SU-DHL-6 (cell line): ENCODE results near the gene LTB4R2.

Experiments used
- H2AFZ ChIP-seq: fragments of 200-600 bp; sonication (generic); 2 replicates; pipeline ENCODE4 v1.6.1; 2014; ENCODE audit warnings: low read depth, mild to moderate bottlenecking, moderate library complexity, mixed read lengths, antibody characterized with exemption, low read length; ENCODE audit not compliant: severe bottlenecking
- H3F3A ChIP-seq: fragments of 200-600 bp; shearing (Covaris generic); 2 replicates; pipeline ENCODE4 v1.6.0; 2016; ENCODE audit warnings: antibody characterized with exemption, mild to moderate bottlenecking; ENCODE audit not compliant: insufficient read depth
- H3K27ac ChIP-seq: fragments of 200-600 bp; sonication (generic); 2 replicates; pipeline ENCODE4 v1.5.1; 2016; ENCODE audit warnings: low read depth, mild to moderate bottlenecking, low read length, moderate library complexity, mixed read lengths
- H3K27me3 ChIP-seq: fragments of 200-600 bp; sonication (generic), shearing (Covaris generic); 2 replicates; pipeline ENCODE4 v1.6.0; 2014; ENCODE audit warnings: mild to moderate bottlenecking, low read length
- H3K36me3 ChIP-seq: fragments of 200-600 bp; sonication (generic); 2 replicates; pipeline ENCODE4 v1.6.1; 2014; ENCODE audit warnings: mild to moderate bottlenecking, low read length, mixed read lengths
- H3K4me2 ChIP-seq: fragments of 300-600, 200-600 bp; shearing (Covaris generic), sonication (generic); 2 replicates; pipeline ENCODE4 v1.6.0; 2014; ENCODE audit warnings: low read length, low read depth, mild to moderate bottlenecking; ENCODE audit not compliant: poor library complexity, severe bottlenecking
- H3K4me3 ChIP-seq: fragments of 200-600 bp; sonication (generic); 2 replicates; pipeline ENCODE4 v1.5.1; 2014; ENCODE audit warnings: antibody characterized with exemption, low read length, mild to moderate bottlenecking, mixed read lengths; ENCODE audit not compliant: insufficient read depth, poor library complexity, severe bottlenecking
- H3K79me2 ChIP-seq: fragments of 200-600 bp; sonication (generic); 2 replicates; pipeline ENCODE4 v1.6.1; 2014; ENCODE audit warnings: mild to moderate bottlenecking, low read length, moderate library complexity; ENCODE audit not compliant: insufficient read depth
- H3K9ac ChIP-seq: fragments of 200-600 bp; sonication (generic); 2 replicates; pipeline ENCODE4 v1.7.0; 2014; ENCODE audit warnings: mild to moderate bottlenecking, low read length
- H3K9me2 ChIP-seq: fragments of 200-600 bp; sonication (generic); replicated peaks from 2 replicates; pipeline ENCODE4 v1.6.1; 2014; ENCODE audit warnings: low read length; ENCODE audit not compliant: insufficient read depth
- H3K9me3 ChIP-seq: fragments of 200-600 bp; sonication (generic); 2 replicates; pipeline ENCODE4 v1.6.1; 2014; ENCODE audit warnings: low read length, mixed read lengths; ENCODE audit not compliant: insufficient read depth
- H4K20me1 ChIP-seq: fragments of 200-600 bp; sonication (generic); 2 replicates; pipeline ENCODE4 v1.6.1; 2014; ENCODE audit warnings: low read depth, mild to moderate bottlenecking, antibody characterized with exemption, low read length, moderate library complexity, mixed read lengths
- EZH2phosphoT487 ChIP-seq: fragments of 200-600 bp; sonication (generic), shearing (Covaris generic); conservative IDR thresholded peaks from 2 replicates; pipeline ENCODE4 v1.6.1; 2018; ENCODE audit warnings: mild to moderate bottlenecking, antibody characterized with exemption, low read length, moderate library complexity, mixed read lengths
- TF ChIP-seq, protein P1 (sequence below): fragments of 200-600 bp; sonication (generic); IDR thresholded peaks from one replicate; pipeline ENCODE4 v1.5.1; 2017; ENCODE audit warnings: antibody characterized with exemption, mild to moderate bottlenecking, low read length, moderate library complexity; ENCODE audit not compliant: insufficient read depth, poor library complexity, severe bottlenecking

The LTB4R2 gene

DNA sequence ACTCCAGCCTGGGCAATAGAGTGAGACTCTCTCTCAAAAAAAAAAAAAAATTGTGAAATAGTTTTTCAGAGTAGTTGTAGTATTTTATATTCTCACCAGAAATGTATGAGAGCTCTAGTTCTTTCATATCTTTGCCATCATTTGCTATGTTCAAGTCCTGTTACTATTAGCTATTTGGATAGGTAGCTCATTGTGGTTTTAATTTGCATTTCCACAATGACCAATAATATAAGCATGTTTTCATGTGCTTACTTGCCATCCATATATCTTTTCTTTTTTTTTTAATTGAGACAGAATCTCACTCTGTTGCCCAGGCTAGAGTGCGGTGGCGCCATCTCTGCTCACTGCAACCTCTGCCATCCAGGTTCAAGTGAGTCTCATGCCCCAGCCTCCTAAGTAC is 38.2 kb downstream of the LTB4R2 start:
- H3K4me3 ChIP-seq: no peak overlapping the region
- H3K36me3 ChIP-seq: no peaks in the 10 kb centered on the region
- no peak overlapping the region for H3K9ac ChIP-seq
- H3K4me2 ChIP-seq: no peak overlapping the region
- no peaks in the 10 kb centered on the region for H3K9me2 ChIP-seq
- no peaks in the 10 kb centered on the region for H3F3A ChIP-seq
- H3K9me3 ChIP-seq: no peaks in the 10 kb centered on the region
- H2AFZ ChIP-seq: no peak overlapping the region
- H3K27ac ChIP-seq: no peak overlapping the region
- no peaks in the 10 kb centered on the region for H3K27me3 ChIP-seq
- no peaks in the 10 kb centered on the region for H4K20me1 ChIP-seq
- TF ChIP-seq, protein P1, sequence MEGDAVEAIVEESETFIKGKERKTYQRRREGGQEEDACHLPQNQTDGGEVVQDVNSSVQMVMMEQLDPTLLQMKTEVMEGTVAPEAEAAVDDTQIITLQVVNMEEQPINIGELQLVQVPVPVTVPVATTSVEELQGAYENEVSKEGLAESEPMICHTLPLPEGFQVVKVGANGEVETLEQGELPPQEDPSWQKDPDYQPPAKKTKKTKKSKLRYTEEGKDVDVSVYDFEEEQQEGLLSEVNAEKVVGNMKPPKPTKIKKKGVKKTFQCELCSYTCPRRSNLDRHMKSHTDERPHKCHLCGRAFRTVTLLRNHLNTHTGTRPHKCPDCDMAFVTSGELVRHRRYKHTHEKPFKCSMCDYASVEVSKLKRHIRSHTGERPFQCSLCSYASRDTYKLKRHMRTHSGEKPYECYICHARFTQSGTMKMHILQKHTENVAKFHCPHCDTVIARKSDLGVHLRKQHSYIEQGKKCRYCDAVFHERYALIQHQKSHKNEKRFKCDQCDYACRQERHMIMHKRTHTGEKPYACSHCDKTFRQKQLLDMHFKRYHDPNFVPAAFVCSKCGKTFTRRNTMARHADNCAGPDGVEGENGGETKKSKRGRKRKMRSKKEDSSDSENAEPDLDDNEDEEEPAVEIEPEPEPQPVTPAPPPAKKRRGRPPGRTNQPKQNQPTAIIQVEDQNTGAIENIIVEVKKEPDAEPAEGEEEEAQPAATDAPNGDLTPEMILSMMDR: no peak
- no peak for TF ChIP-seq EZH2phosphoT487
- H3K79me2 ChIP-seq: no peaks in the 10 kb centered on the region

DNA sequence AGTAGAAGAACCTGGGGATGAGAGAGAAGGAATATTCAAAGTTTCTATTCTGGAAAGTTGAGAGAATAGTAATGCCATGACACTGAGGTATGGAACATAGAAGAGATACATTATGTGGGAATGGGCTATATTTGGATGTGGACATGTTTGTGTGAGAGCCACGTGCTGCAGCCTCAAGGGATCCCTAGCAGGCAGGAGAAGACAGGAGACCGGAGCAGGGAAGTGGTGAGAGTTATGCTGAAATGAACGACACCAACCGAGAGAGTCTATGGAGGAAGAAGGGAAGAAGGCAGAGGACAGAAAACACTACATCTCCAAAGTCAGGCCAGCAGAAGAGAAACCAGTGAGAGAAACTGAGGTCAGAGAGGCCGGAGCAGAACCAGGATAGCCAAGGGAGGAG is 39.8 kb downstream of the LTB4R2 start:
- Histone ChIP-seq H3F3A (no peaks in the 10 kb centered on the region), H3K27me3 (no peaks in the 10 kb centered on the region), H3K9ac (no peak overlapping the region), H3K36me3 (no peaks in the 10 kb centered on the region), H3K79me2 (no peaks in the 10 kb centered on the region), H3K4me3 (no peak overlapping the region), H3K9me3 (no peaks in the 10 kb centered on the region), H4K20me1 (no peaks in the 10 kb centered on the region), H3K27ac (no peak overlapping the region), H3K4me2 (no peak overlapping the region), H3K9me2 (no peaks in the 10 kb centered on the region), H2AFZ (no peak overlapping the region)
- TF ChIP-seq, protein P1: no peak
- TF ChIP-seq EZH2phosphoT487: no peak

DNA sequence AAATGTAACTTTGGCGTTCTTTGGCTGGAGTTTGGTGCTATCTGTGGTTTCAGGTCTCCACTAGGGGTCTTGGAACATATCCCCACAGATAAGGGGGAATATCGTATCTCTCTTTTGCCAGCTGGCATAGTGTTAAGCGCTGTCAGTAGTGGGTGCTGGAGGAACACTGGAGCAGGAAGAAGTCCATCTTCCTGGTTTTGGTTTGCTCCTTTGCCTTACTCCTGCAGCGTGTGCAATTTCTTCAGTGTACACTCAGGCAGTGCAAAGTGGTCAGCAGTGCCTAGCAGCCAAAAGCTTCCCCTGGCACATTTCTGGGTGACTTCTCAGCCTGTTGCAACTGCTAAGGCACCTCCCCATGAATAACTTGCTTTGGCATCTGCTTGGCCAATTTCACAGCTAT is 41.6 kb downstream of the LTB4R2 start:
- Histone ChIP-seq H3K27me3 (no peaks in the 10 kb centered on the region), H3K9me3 (no peaks in the 10 kb centered on the region), H2AFZ (no peak overlapping the region), H3K27ac (no peak overlapping the region), H4K20me1 (no peaks in the 10 kb centered on the region), H3K9ac (no peak overlapping the region), H3K36me3 (no peaks in the 10 kb centered on the region), H3K4me2 (no peak overlapping the region), H3K9me2 (no peaks in the 10 kb centered on the region), H3F3A (no peaks in the 10 kb centered on the region), H3K4me3 (no peak overlapping the region), H3K79me2 (no peaks in the 10 kb centered on the region)
- no peak for TF ChIP-seq EZH2phosphoT487
- TF ChIP-seq, protein P1: no peak
